Forelimb muscle (tissue), 1 donor: Measurements from ENCODE around the gene MTSS2. TPM values are rescaled to one million over a fixed set of nuclear protein-coding genes. Genes with fewer than 3 reads are reported as not detected.

Experiments used
- DNase-seq: peaks from one replicate; pipeline ENCODE4 v3.0.0-alpha.2; 2013; ENCODE audit warnings: low read depth
- polyA plus RNA-seq: library from polyadenylated mRNA; unstranded; fragments of 120-200 nt; gene quantifications from one replicate; pipeline ENCODE4 v1.2.1, GENCODE V29; 2013; ENCODE audit not compliant: insufficient read length

The MTSS2 gene
- polyA plus RNA-seq, 1 donor: 126 TPM

DNA sequence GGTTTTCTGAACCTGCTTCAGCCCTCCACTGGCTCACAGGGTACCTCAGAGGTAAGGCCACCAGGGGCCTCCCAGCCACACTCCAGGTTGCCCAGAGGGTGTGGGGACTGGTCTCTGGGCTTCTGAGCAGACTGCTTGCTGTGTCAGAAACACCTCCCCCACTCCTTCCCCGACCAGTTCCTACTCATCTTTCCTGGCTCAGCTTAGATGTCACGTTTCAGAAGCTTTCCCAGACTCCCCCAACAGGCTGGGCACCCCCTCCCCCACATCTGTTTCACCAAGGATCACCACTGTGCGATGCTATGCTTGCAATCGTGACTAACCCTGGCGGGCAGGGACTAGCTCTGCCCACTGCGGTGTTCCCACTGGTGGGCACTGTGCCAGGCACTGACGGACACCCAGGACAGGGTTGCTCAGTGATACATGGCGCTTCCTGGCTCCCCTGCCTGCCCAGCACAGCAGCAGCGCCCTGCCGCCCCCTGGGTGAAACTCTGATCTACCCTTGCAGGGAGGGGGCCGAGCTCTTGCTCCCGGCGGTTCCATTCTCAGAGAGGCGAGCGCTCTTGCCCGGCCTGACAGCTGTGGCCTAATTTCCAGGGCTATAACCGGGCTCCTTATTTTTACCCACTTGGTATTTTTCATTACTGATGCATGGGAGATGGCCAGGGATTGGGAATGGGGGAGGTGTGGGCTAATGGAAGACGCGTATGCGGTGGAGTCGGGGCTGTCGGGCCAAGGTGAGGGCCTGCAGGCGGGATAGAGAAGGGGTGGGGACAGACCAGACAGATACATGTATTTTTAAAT lies 29.4 kb upstream of the MTSS2 start:
- no peak for DNase-seq

- DNase-seq: no peak
These were observed 28.8 kb upstream of the MTSS2 start for GRCh38 chr16:70714581-70715054.

DNA sequence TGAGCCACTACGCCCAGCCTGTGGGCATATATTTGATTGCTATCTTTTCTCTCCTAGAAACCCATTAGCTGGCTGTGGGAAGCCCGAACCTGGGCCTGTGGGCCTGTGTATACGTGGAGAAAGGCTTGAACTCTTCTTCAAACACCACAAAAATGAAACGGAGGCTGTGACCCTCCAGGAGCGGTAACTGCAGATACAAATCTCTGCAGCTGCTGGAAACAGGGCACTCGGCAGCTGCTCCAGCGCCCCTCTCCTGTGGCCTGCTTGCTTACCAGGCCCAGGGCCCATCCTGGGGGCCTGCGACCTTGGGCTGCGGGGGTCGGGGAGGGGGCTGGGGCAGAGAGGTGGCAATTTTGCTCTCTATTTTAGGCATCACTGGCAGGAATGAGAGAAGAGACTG lies 28.0 kb upstream of the MTSS2 start:
- DNase-seq: no peak

- DNase-seq: no peak
These were observed 27.5 kb upstream of the MTSS2 start for GRCh38 chr16:70713342-70713741.

GRCh38 chr16:70712942-70713341 lies 27.1 kb upstream of the MTSS2 start:
- no peak for DNase-seq

- DNase-seq: no peak
These were observed 26.5 kb upstream of the MTSS2 start for GRCh38 chr16:70712359-70712758.

GRCh38 chr16:70711211-70712031 lies 25.6 kb upstream of the MTSS2 start:
- no peak for DNase-seq

- no peak for DNase-seq
These were observed 24.8 kb upstream of the MTSS2 start for GRCh38 chr16:70710422-70711210.

GRCh38 chr16:70709942-70710341 lies 24.1 kb upstream of the MTSS2 start:
- no peak for DNase-seq

- no peak for DNase-seq
These were observed 23.6 kb upstream of the MTSS2 start for GRCh38 chr16:70709457-70709856.

GRCh38 chr16:70708366-70709246 lies 22.8 kb upstream of the MTSS2 start:
- DNase-seq: no peak

DNA sequence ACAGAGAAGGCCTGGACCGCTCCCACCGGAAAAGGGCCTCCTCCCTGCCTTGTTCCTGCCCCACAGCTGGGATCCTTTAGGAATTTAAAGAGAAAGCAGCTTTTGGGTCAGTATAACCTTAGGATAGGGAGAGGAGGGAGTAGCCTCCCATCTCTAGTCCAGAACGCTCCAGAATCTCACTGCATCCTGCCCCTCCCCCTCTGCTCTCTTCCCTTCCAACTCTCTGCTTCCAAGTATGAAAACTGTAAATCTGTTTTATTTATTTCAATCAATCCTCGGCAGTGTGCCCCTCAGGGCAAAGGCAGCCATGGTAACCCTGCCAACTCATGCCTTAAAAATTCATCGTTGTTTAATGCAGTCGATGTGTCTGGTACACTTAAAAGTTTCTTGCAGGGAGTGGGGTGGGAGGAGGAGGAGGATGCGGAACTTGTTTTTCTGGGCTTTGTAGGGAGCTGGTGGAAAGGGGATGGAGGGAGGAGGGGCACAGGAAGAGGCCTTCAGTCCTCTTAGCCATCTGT lies 21.2 kb upstream of the MTSS2 start:
- no peak for DNase-seq

DNA sequence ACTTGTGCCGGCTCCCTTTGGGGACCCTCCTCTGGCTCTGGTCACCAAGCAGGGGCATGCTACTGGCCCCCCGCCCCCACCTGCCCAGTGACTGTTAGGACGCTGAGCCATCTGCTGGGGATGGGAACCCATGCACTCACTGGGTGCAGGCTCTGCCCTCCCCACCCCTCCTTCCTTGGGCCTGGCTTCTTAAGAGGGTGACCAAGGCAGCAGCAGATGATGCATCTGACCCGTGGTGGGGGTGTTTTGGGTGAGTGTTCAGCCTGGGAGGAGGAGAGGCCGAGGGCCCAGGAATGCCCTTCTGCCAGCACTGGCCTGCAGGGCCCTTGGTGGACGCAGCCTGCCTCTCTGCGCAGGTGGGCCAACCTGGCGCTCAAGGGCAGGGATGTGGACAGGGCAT lies 19.2 kb upstream of the MTSS2 start:
- no peak for DNase-seq

- DNase-seq: no peak
These were observed 18.7 kb upstream of the MTSS2 start for GRCh38 chr16:70704586-70704985.

- DNase-seq: no peak
These were observed 18.1 kb upstream of the MTSS2 start for GRCh38 chr16:70703835-70704381.

DNA sequence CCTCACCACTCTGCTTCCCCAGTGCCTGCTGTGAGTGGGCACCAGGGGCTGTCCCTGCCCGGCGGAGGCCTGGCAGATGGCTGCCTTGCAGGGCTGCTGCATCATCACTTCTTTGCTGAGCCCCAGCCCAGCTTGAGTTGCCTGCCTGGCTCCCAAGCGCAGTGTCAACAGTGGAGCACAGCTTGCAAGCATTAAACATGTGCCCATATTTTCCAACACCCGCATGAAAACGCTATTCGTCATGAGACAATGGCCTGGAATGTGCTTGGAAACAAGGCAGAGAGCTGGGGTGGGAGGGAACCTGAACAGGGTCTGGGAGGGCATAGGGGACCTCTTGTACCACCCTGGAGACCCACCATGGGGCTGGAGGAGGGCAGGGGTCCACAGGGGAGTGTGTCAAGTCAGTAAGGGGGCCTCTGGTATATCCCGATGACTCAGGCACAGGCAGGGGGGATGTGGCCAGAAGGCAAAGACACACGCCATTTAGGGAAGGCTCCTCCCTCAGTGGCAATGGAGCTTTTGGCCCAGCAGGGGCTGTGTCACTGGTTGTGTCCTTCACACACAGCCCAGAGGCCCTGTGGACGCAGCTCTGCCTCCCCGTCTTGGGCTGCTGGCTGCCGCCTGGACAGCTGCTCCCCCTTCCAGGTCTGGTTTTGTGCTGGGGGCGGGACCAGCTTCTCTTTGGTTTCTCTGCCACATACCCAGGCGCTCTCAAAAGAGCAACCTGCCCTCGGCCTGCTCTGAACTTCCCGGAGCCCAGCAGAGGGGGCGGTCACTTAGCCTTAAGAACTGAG lies 17.4 kb upstream of the MTSS2 start:
- DNase-seq: no peak

DNA sequence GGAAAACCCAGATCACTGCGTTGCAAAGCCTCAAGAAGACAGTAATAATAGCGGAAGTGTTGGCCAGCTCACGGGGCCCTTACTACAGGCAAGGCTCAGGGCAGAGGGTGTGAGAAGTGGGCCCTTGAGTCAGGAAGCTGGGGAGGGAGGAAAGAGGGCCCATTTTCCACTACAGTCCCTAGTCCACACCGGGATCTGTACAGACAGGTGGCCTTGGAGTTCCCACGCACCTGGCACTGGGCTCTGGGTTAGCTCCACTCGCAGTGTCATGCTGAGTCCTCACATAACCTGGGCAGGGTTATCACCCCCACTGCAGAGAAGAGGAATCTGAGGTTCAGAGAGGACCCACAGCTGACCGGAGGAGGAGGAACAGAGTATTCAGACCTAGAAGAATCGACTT lies 16.8 kb upstream of the MTSS2 start:
- DNase-seq: no peak

DNA sequence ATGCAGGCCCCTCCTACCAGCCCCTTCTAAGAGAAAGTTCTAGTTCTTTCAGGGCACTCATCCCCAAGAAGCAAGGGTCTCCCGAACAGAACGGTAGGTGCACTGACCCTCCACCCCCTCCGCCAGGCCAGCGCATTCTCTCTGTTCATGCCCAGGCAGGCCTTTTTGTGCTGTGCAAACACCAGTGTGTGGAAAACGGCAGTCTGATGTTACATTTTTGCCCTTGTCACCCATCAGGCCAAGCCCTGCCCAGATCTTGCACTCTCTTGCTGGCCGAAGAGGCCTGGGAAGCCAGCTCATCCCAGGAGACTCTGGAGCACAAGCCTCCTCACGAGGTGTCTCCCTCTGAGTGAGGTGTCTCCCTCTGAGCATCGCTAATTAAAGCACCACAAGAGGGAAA lies 16.1 kb upstream of the MTSS2 start:
- DNase-seq: no peak

DNA sequence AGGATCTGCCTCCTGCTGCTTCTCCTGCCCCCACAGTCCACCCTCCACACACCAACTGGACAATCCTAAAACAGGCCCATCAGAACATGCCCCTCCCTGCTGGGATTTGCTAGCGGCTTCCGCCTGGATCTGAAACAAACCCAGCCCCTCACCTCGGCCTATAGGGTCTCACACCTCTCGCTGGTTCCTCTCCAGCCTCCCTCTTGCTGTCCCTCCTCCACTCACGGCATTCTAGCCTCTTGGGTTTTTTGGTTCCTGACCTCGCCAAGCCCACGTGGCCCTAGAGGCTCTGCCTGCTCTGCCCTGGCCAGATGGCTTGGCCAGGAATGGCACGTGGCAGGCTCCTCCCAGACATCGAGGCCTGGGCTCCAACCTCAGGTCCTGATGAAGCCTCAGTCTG lies 15.7 kb upstream of the MTSS2 start:
- no peak for DNase-seq

DNA sequence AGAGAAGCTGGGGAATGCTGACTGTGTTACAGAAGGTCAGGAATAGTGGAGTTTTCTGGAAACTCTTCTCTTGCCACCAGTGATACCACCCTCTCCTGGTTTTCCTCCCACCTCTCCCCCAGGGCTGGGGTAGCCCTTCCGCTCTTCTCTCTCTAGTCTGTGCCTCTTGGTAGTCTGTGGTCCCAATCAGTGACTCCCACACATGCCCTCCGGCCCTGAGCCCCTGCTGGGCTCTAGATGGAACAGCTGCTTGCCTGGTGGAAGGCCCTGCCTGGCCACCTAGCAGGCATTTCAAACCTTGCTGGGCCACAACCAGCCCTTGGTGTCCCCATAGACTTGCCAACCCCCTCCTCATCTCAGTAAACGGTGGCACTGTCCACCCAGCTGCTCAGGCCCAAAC lies 15.2 kb upstream of the MTSS2 start:
- DNase-seq: no peak
